HCT116 (cell line): ENCODE measurements around the gene CORO7. TPM values are rescaled to one million over a fixed set of nuclear protein-coding genes. Genes with fewer than 3 reads are reported as not detected.
A peak's percentile ranks its signal among the peaks of the same experiment; 100 is the strongest.

ENCODE experiments used
- ATAC-seq: fragments of 200-7000 bp; cut with Tn5 transposase; 2 replicates; pipeline ENCODE4 v1.9.1; 2020; ENCODE audit warnings: mild to moderate bottlenecking, moderate library complexity
- BruUV-seq: library from RNA; stranded (reverse); fragments of 400-500 nt; replicated peaks from 2 replicates; lab custom pipeline; 2021; lab: Mats Ljungman, UMichigan
- CTCF ChIA-PET: fragments of 300-600 bp; sonication (Branson Sonifier 250); formaldehyde crosslinking; loops from one replicate; lab custom pipeline; 2021; ENCODE audit warnings: antibody characterized with exemption; lab: Charles Lee
- POLR2A ChIA-PET: fragments of 300-600, 350-600 bp; sonication (Branson Sonifier 250); formaldehyde crosslinking; loops from one replicate; lab custom pipeline; 2021; ENCODE audit warnings: antibody characterized with exemption; lab: Charles Lee
- RAD21 ChIA-PET, 2 experiments: fragments of 300-600 bp; sonication (Branson Sonifier 250); formaldehyde crosslinking; loops; one replicate each; lab custom pipeline; 2023; ENCODE audit warnings: low total read pairs in 2 of 2; ENCODE audit not compliant: uncharacterized antibody in 2 of 2, unreplicated experiment in 2 of 2, low non-redundant PET in 1 of 2; lab: Charles Lee
- DNase-seq: peaks from one replicate; pipeline ENCODE4 v3.0.0-alpha.2; 2010; ENCODE audit warnings: low read depth, low spot score
- H2AFZ ChIP-seq: fragments of 200-600 bp; shearing (Covaris generic), sonication (generic); 2 replicates; pipeline ENCODE4 v1.6.1; 2017; ENCODE audit warnings: low read depth, mixed run types, mixed read lengths, antibody characterized with exemption, low read length; ENCODE audit not compliant: poor library complexity, severe bottlenecking
- H3K27ac ChIP-seq: 2 replicates; pipeline ENCODE4 v1.5.1; 2012; ENCODE audit warnings: low read depth, low read length
- H3K27me3 ChIP-seq: fragments of 200-600 bp; sonication (generic); 2 replicates; pipeline ENCODE4 v1.6.1; 2016; ENCODE audit warnings: mixed run types, low read length, mixed read lengths; ENCODE audit not compliant: insufficient read depth
- H3K36me3 ChIP-seq, 2 experiments: fragments of 200-500 bp in 1 of 2; fragments of 200-600 bp in 1 of 2; sonication (Bioruptor generic) in 1 of 2; sonication (generic) in 1 of 2; 2 replicates each; pipeline versions ENCODE4 v1.5.1 to v1.6.1; 2014 to 2016; ENCODE audit warnings: low read length in 2 of 2, inconsistent platforms in 1 of 2, mixed read lengths in 1 of 2, mixed run types in 1 of 2; ENCODE audit not compliant: insufficient read depth in 2 of 2, control insufficient read depth in 1 of 2
- H3K4me1 ChIP-seq, 2 experiments: fragments of 200-600 bp in 1 of 2; sonication (generic) in 1 of 2; 2 replicates each; pipeline versions ENCODE4 v1.5.1 to v1.6.1; 2012 to 2017; ENCODE audit warnings: low read length in 2 of 2, inconsistent platforms in 1 of 2, mild to moderate bottlenecking in 1 of 2, mixed read lengths in 1 of 2, mixed run types in 1 of 2, moderate library complexity in 1 of 2; ENCODE audit not compliant: insufficient read depth in 2 of 2, control insufficient read depth in 1 of 2
- H3K4me2 ChIP-seq: fragments of 200-600 bp; sonication (generic); 2 replicates; pipeline ENCODE4 v1.6.1; 2017; ENCODE audit warnings: mixed run types, low read length, mixed read lengths
- H3K4me3 ChIP-seq, 2 experiments: fragments of 200-600 bp in 1 of 2; sonication (generic) in 1 of 2; replicated peaks in 1 of 2; 2 replicates each; pipeline ENCODE4 v1.5.1; 2011 to 2016; ENCODE audit warnings: low read length in 2 of 2, control low read depth in 1 of 2, low read depth in 1 of 2, mild to moderate bottlenecking in 1 of 2, mixed read lengths in 1 of 2, mixed run types in 1 of 2
- H3K79me2 ChIP-seq: fragments of 200-600 bp; sonication (generic); 2 replicates; pipeline ENCODE4 v1.6.1; 2017; ENCODE audit warnings: mild to moderate bottlenecking, mixed run types, low read length, moderate library complexity, mixed read lengths; ENCODE audit not compliant: insufficient read depth
- H3K9ac ChIP-seq: fragments of 200-600 bp; sonication (generic); 2 replicates; pipeline ENCODE4 v1.6.1; 2016; ENCODE audit warnings: low read length, mixed read lengths
- H3K9me2 ChIP-seq: fragments of 200-600 bp; sonication (generic), shearing (Covaris generic); 2 replicates; pipeline ENCODE4 v1.6.1; 2017; ENCODE audit warnings: mixed run types, mild to moderate bottlenecking, moderate library complexity; ENCODE audit not compliant: insufficient read depth
- H3K9me3 ChIP-seq, 2 experiments: fragments of 200-500 bp in 1 of 2; fragments of 200-600 bp in 1 of 2; sonication (Bioruptor generic) in 1 of 2; sonication (generic) in 1 of 2; 2 replicates each; pipeline ENCODE4 v1.6.1; 2014 to 2017; ENCODE audit warnings: low read length in 2 of 2, mixed read lengths in 2 of 2, inconsistent platforms in 1 of 2, low read depth in 1 of 2, mild to moderate bottlenecking in 1 of 2, mixed run types in 1 of 2, moderate library complexity in 1 of 2; ENCODE audit not compliant: control insufficient read depth in 1 of 2, insufficient read depth in 1 of 2
- H4K20me1 ChIP-seq: fragments of 200-600 bp; sonication (generic), shearing (Covaris generic); 2 replicates; pipeline ENCODE4 v1.6.1; 2017; ENCODE audit warnings: mixed run types, mild to moderate bottlenecking, moderate library complexity; ENCODE audit not compliant: insufficient read depth
- CTCF ChIP-seq, 3 experiments: fragments of 200-600 bp in 1 of 3; sonication (generic) in 1 of 3; IDR thresholded peaks in 2 of 3; conservative IDR thresholded peaks in 1 of 3; 2 replicates each; pipeline ENCODE4 v1.5.1; 2012 to 2017; ENCODE audit warnings: low read depth in 2 of 3, low read length in 2 of 3, antibody characterized with exemption in 1 of 3, borderline replicate concordance in 1 of 3, control low read depth in 1 of 3, mild to moderate bottlenecking in 1 of 3, mixed read lengths in 1 of 3, mixed run types in 1 of 3, moderate library complexity in 1 of 3; ENCODE audit not compliant: insufficient read depth in 1 of 3
- ZBTB33 ChIP-seq: IDR thresholded peaks from 2 replicates; pipeline ENCODE4 v1.6.1; 2011; ENCODE audit warnings: mild to moderate bottlenecking, low read length, moderate library complexity; ENCODE audit not compliant: insufficient replicate concordance; ENCODE audit errors: extremely low read depth
- ZNF274 ChIP-seq: fragments of 200-500 bp; sonication (Bioruptor generic); IDR thresholded peaks from 2 replicates; pipeline ENCODE4 v1.6.1; 2014; ENCODE audit warnings: mild to moderate bottlenecking, low read depth, low read length, inconsistent platforms
- intact Hi-C: fragments of 100-400 bp; cut with micrococcal nuclease; formaldehyde crosslinking; loops from 2 replicates; pipeline ENCODE4 v1.10.0; 2022
- total RNA-seq: library from RNA; stranded (reverse); gene quantifications from one replicate; pipeline ENCODE4 v1.2.1, GENCODE V29; 2021; ENCODE audit not compliant: unreplicated experiment

CORO7 gene
- total RNA-seq, 1 experiment from 2014 or later, result 21.3 TPM

- H2AFZ ChIP-seq, result no peak overlapping the region
- H3K27ac ChIP-seq, result no peak overlapping the region; the same call in 1 of the 2 replicates
- no peak overlapping the region for H3K4me2 ChIP-seq
- H3K27me3 ChIP-seq, result no peaks in the 10 kb centered on the region
- TF ChIP-seq CTCF (IDR thresholded peaks at IDR 0.05 in 2 of 3, conservative IDR thresholded peaks at IDR 0.05 in 1 of 3; ENCODE audit: borderline replicate concordance in 1 of 3, insufficient read depth in 1 of 3, low read depth in 2 of 3, low read length in 2 of 3) (0 out of 6 replicates have a peak, but pooled peaks of 2 of the 3 experiments have one; percentile 2 to 20), ZNF274 (no peak), ZBTB33 (no peak)
- no TSS peak for BruUV-seq
- ChIA-PET CTCF (interaction anchor here (1.2 kb wide), 1 partner anchor 78 kb away, joined by 3 read pairs; no protein-coding TSS in a partner anchor), RAD21 (no interaction called here), POLR2A (no interaction called here)
- intact Hi-C loops, result no loop called here
- no peak for DNase-seq
- ATAC-seq, result peak; percentile 33
- H3K9ac ChIP-seq, result no peak overlapping the region
- no peaks in the 10 kb centered on the region for H3K9me2 ChIP-seq
- H3K4me1 ChIP-seq, result no peaks in the 10 kb centered on the region
- H3K36me3 ChIP-seq, result peaks cover 7 to 29% of the 10 kb centered on the region in 2 experiments; a peak in 2 of 4 replicates
- no peaks in the 10 kb centered on the region for H4K20me1 ChIP-seq
- no peak overlapping the region for H3K4me3 ChIP-seq
- H3K79me2 ChIP-seq, result peaks cover 37% of the 10 kb centered on the region
- no peaks in the 10 kb centered on the region for H3K9me3 ChIP-seq
Observed at GRCh38 chr16:4338125-4338582, 78.2 kb downstream of the CORO7 start.
